GM23338 (cell line): ENCODE data around the gene PMCH.
"Not testable (repeated sequence)": the region's sequence is repeated elsewhere in the genome, so short reads cannot be mapped to it uniquely, and the experiment has no call there.

Experiments used
- CREB1 ChIP-seq: fragments of 250-450 bp; sonication (Bioruptor Pico); IDR thresholded peaks from 2 replicates; pipeline ENCODE4 v1.5.0; 2020; ENCODE audit warnings: low read depth, mild to moderate bottlenecking, moderate library complexity
- EZH2 ChIP-seq: fragments of 200-600 bp; sonication (generic); IDR thresholded peaks from one replicate; pipeline ENCODE4 v1.8.0; 2017; ENCODE audit warnings: antibody characterized with exemption, mild to moderate bottlenecking, low read depth; ENCODE audit not compliant: unreplicated experiment

DNA sequence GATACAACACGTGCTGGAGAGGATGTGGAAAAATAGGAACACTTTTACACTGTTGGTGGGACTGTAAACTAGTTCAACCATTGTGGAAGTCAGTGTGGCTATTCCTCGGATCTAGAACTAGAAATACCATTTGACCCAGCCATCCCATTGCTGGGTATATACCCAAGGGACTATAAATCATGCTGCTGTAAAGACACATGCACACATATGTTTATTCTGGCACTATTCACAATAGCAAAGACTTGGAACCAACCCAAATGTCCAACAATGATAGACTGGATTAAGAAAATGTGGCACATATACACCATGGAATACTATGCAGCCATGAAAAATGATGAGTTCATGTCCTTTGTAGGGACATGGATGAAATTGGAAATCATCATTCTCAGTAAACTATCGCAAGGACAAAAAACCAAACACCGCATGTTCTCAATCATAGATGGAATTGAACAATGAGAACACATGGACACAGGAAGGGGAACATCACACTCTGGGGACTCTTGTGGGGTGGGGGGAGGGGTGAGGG is 50.5 kb downstream of the PMCH start:
- TF ChIP-seq CREB1 (CRISPR knock-in tag); EZH2: not testable (repeated sequence)
